GM21723 (cell line): ENCODE measurements around the gene TUBB2A.
"Not testable (repeated sequence)": the region's sequence is repeated elsewhere in the genome, so short reads cannot be mapped to it uniquely, and the experiment has no call there.

ENCODE experiments used
- ATAC-seq: cut with Tn5 transposase; IDR thresholded peaks from one replicate; pipeline ENCODE4 v1.9.1; 2021; ENCODE audit warnings: mild to moderate bottlenecking, moderate library complexity; ENCODE audit not compliant: unreplicated experiment

Gene TUBB2A

GRCh38 chr6:3156184-3157130 is 887 bp downstream of the TUBB2A start:
- peak; percentile 22 for ATAC-seq

- ATAC-seq: not testable (repeated sequence)
Observed at GRCh38 chr6:3155416-3155815, 1.9 kb downstream of the TUBB2A start.

GRCh38 chr6:3152689-3153088 is 4.7 kb downstream of the TUBB2A start:
- ATAC-seq: no peak

GRCh38 chr6:3151691-3152090 is 5.7 kb downstream of the TUBB2A start:
- no peak for ATAC-seq

- ATAC-seq: no peak
Observed at GRCh38 chr6:3147914-3148757, 9.2 kb downstream of the TUBB2A start.

- ATAC-seq: no peak
Observed at GRCh38 chr6:3144571-3144970, 12.8 kb downstream of the TUBB2A start.

- no peak for ATAC-seq
Observed at GRCh38 chr6:3143158-3143557, 14.2 kb downstream of the TUBB2A start.

GRCh38 chr6:3142536-3142935 is 14.8 kb downstream of the TUBB2A start:
- no peak for ATAC-seq

- ATAC-seq: no peak
Observed at GRCh38 chr6:3140201-3140600, 17.1 kb downstream of the TUBB2A start.

- no peak for ATAC-seq
Observed at GRCh38 chr6:3139090-3139903, 18.0 kb downstream of the TUBB2A start.

GRCh38 chr6:3138341-3138740 is 19.0 kb downstream of the TUBB2A start:
- ATAC-seq: no peak

GRCh38 chr6:3137873-3138272 is 19.5 kb downstream of the TUBB2A start:
- not testable (repeated sequence) for ATAC-seq

GRCh38 chr6:3137057-3137777 is 20.1 kb downstream of the TUBB2A start:
- ATAC-seq: no peak

GRCh38 chr6:3136292-3137011 is 20.9 kb downstream of the TUBB2A start:
- ATAC-seq: no peak

- no peak for ATAC-seq
Observed at GRCh38 chr6:3135668-3136291, 21.6 kb downstream of the TUBB2A start.

GRCh38 chr6:3133515-3133914 is 23.8 kb downstream of the TUBB2A start:
- ATAC-seq: no peak

- no peak for ATAC-seq
Observed at GRCh38 chr6:3131695-3132094, 25.6 kb downstream of the TUBB2A start.

- ATAC-seq: no peak
Observed at GRCh38 chr6:3128356-3129108, 28.8 kb downstream of the TUBB2A start.
